SU-DHL-6 (cell line): Measurements from ENCODE around the gene IRF1.

ENCODE experiments used
- H2AFZ ChIP-seq: fragments of 200-600 bp; sonication (generic); 2 replicates; pipeline ENCODE4 v1.6.1; 2014; ENCODE audit warnings: low read depth, mild to moderate bottlenecking, moderate library complexity, mixed read lengths, antibody characterized with exemption, low read length; ENCODE audit not compliant: severe bottlenecking
- H3F3A ChIP-seq: fragments of 200-600 bp; shearing (Covaris generic); 2 replicates; pipeline ENCODE4 v1.6.0; 2016; ENCODE audit warnings: antibody characterized with exemption, mild to moderate bottlenecking; ENCODE audit not compliant: insufficient read depth
- H3K27ac ChIP-seq: fragments of 200-600 bp; sonication (generic); 2 replicates; pipeline ENCODE4 v1.5.1; 2016; ENCODE audit warnings: low read depth, mild to moderate bottlenecking, low read length, moderate library complexity, mixed read lengths
- H3K27me3 ChIP-seq: fragments of 200-600 bp; sonication (generic), shearing (Covaris generic); 2 replicates; pipeline ENCODE4 v1.6.0; 2014; ENCODE audit warnings: mild to moderate bottlenecking, low read length
- H3K36me3 ChIP-seq: fragments of 200-600 bp; sonication (generic); 2 replicates; pipeline ENCODE4 v1.6.1; 2014; ENCODE audit warnings: mild to moderate bottlenecking, low read length, mixed read lengths
- H3K4me2 ChIP-seq: fragments of 300-600, 200-600 bp; shearing (Covaris generic), sonication (generic); 2 replicates; pipeline ENCODE4 v1.6.0; 2014; ENCODE audit warnings: low read length, low read depth, mild to moderate bottlenecking; ENCODE audit not compliant: poor library complexity, severe bottlenecking
- H3K4me3 ChIP-seq: fragments of 200-600 bp; sonication (generic); 2 replicates; pipeline ENCODE4 v1.5.1; 2014; ENCODE audit warnings: antibody characterized with exemption, low read length, mild to moderate bottlenecking, mixed read lengths; ENCODE audit not compliant: insufficient read depth, poor library complexity, severe bottlenecking
- H3K79me2 ChIP-seq: fragments of 200-600 bp; sonication (generic); 2 replicates; pipeline ENCODE4 v1.6.1; 2014; ENCODE audit warnings: mild to moderate bottlenecking, low read length, moderate library complexity; ENCODE audit not compliant: insufficient read depth
- H3K9ac ChIP-seq: fragments of 200-600 bp; sonication (generic); 2 replicates; pipeline ENCODE4 v1.7.0; 2014; ENCODE audit warnings: mild to moderate bottlenecking, low read length
- H3K9me2 ChIP-seq: fragments of 200-600 bp; sonication (generic); replicated peaks from 2 replicates; pipeline ENCODE4 v1.6.1; 2014; ENCODE audit warnings: low read length; ENCODE audit not compliant: insufficient read depth
- H3K9me3 ChIP-seq: fragments of 200-600 bp; sonication (generic); 2 replicates; pipeline ENCODE4 v1.6.1; 2014; ENCODE audit warnings: low read length, mixed read lengths; ENCODE audit not compliant: insufficient read depth
- H4K20me1 ChIP-seq: fragments of 200-600 bp; sonication (generic); 2 replicates; pipeline ENCODE4 v1.6.1; 2014; ENCODE audit warnings: low read depth, mild to moderate bottlenecking, antibody characterized with exemption, low read length, moderate library complexity, mixed read lengths
- EZH2phosphoT487 ChIP-seq: fragments of 200-600 bp; sonication (generic), shearing (Covaris generic); conservative IDR thresholded peaks from 2 replicates; pipeline ENCODE4 v1.6.1; 2018; ENCODE audit warnings: mild to moderate bottlenecking, antibody characterized with exemption, low read length, moderate library complexity, mixed read lengths
- TF ChIP-seq, protein P1 (sequence below): fragments of 200-600 bp; sonication (generic); IDR thresholded peaks from one replicate; pipeline ENCODE4 v1.5.1; 2017; ENCODE audit warnings: antibody characterized with exemption, mild to moderate bottlenecking, low read length, moderate library complexity; ENCODE audit not compliant: insufficient read depth, poor library complexity, severe bottlenecking

Gene IRF1

DNA sequence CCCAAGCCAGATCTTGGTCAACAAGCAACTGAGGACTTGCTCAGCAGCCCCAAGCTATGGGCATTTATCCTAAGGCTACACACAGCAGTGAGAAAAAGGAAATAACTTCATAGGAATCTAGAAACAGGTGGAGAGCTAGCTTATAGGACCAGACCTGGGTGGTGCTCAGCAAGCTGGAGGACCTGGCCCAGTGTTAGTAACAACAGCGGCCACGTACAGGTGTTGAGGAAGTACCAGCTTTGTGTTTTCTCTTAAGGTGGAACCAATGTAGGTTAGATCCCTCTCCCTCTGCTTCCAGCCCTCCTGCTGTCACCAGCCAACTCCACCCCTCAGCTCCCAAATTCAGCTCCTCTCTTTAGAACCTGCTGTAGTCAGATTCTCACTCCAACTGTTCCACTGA, 43.4 kb downstream of the IRF1 start:
- Histone ChIP-seq H3K36me3 (no peaks in the 10 kb centered on the region), H3K27ac (no peak overlapping the region), H4K20me1 (no peaks in the 10 kb centered on the region), H3K4me3 (no peak overlapping the region), H3F3A (no peaks in the 10 kb centered on the region), H3K27me3 (no peaks in the 10 kb centered on the region), H3K9ac (no peak overlapping the region), H3K4me2 (no peak overlapping the region), H3K79me2 (no peaks in the 10 kb centered on the region), H3K9me3 (no peaks in the 10 kb centered on the region), H3K9me2 (no peaks in the 10 kb centered on the region), H2AFZ (no peak overlapping the region)
- TF ChIP-seq, protein P1, sequence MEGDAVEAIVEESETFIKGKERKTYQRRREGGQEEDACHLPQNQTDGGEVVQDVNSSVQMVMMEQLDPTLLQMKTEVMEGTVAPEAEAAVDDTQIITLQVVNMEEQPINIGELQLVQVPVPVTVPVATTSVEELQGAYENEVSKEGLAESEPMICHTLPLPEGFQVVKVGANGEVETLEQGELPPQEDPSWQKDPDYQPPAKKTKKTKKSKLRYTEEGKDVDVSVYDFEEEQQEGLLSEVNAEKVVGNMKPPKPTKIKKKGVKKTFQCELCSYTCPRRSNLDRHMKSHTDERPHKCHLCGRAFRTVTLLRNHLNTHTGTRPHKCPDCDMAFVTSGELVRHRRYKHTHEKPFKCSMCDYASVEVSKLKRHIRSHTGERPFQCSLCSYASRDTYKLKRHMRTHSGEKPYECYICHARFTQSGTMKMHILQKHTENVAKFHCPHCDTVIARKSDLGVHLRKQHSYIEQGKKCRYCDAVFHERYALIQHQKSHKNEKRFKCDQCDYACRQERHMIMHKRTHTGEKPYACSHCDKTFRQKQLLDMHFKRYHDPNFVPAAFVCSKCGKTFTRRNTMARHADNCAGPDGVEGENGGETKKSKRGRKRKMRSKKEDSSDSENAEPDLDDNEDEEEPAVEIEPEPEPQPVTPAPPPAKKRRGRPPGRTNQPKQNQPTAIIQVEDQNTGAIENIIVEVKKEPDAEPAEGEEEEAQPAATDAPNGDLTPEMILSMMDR: no peak
- TF ChIP-seq EZH2phosphoT487: no peak

DNA sequence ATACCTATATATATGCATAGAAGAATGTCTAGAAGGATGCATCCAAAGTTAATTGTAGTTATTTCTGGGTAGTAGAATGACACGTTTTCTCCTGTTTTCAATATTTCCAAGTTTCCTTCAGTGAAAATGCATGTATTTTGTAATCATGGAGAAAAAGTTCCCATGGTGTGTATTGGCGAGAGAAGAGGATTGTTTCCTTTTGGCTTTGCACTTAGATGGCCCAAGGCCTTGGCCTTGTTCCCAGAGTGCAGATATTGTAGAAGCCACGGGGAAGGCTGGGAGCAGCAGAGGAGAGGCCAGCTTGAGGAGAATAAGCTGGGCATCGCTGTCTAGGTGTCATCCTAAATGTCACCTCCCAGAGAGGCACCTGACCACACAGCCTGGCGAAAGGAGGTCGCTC, 44.0 kb downstream of the IRF1 start:
- no peaks in the 10 kb centered on the region for H3K36me3 ChIP-seq
- TF ChIP-seq, protein P1: no peak
- TF ChIP-seq EZH2phosphoT487: no peak
- H2AFZ ChIP-seq: no peak overlapping the region
- no peak overlapping the region for H3K4me2 ChIP-seq
- no peaks in the 10 kb centered on the region for H3K27me3 ChIP-seq
- H3K4me3 ChIP-seq: no peak overlapping the region
- H3K9me3 ChIP-seq: no peaks in the 10 kb centered on the region
- no peak overlapping the region for H3K9ac ChIP-seq
- no peaks in the 10 kb centered on the region for H3K79me2 ChIP-seq
- H4K20me1 ChIP-seq: no peaks in the 10 kb centered on the region
- no peak overlapping the region for H3K27ac ChIP-seq
- H3K9me2 ChIP-seq: no peaks in the 10 kb centered on the region
- no peaks in the 10 kb centered on the region for H3F3A ChIP-seq

DNA sequence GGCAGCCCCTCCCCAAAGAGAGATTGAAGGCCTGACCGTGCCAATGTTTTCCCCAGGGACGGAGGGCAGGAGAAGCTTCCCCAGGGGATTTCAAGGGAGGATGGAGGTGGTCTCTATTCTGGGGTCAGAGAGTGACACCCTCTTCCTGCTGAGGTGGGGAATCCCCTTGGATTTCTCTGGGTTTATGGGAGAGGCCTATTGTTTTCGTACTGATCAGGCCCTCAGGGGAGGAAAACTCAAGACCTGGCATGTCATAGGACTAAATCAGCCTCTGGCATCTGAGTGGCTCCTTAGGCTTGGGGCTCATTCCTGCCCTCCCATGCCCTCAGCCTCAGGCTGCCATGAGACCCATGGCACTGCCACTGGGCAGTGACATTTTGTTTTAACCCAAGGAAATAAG, 44.6 kb downstream of the IRF1 start:
- H3K36me3 ChIP-seq: no peaks in the 10 kb centered on the region
- H3K4me3 ChIP-seq: no peak overlapping the region
- H3K27ac ChIP-seq: no peak overlapping the region
- H3K27me3 ChIP-seq: no peaks in the 10 kb centered on the region
- H2AFZ ChIP-seq: no peak overlapping the region
- H3K4me2 ChIP-seq: no peak overlapping the region
- TF ChIP-seq, protein P1: no peak
- no peak for TF ChIP-seq EZH2phosphoT487
- H3K9me2 ChIP-seq: no peaks in the 10 kb centered on the region
- H3K79me2 ChIP-seq: no peaks in the 10 kb centered on the region
- no peaks in the 10 kb centered on the region for H3F3A ChIP-seq
- H3K9ac ChIP-seq: no peak overlapping the region
- no peaks in the 10 kb centered on the region for H3K9me3 ChIP-seq
- no peaks in the 10 kb centered on the region for H4K20me1 ChIP-seq

DNA sequence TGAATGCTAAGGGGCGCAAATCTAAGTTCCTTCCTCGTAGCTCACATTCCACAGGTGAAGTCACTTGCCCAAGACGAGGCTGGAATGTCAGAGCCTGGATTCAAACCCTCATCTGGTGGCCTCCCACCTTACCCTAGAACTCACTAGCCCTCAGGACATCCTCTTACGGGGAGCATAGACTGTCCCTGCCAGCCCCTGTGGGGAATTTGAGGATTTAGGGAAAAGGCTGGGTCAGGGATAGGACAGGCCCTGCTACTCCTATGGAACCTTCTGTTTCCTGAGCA, 45.0 kb downstream of the IRF1 start:
- Histone ChIP-seq H3K79me2 (no peaks in the 10 kb centered on the region), H4K20me1 (no peaks in the 10 kb centered on the region), H3K36me3 (no peaks in the 10 kb centered on the region), H2AFZ (no peak overlapping the region), H3F3A (no peaks in the 10 kb centered on the region), H3K9ac (no peak overlapping the region), H3K9me2 (no peaks in the 10 kb centered on the region), H3K4me3 (no peak overlapping the region), H3K27ac (no peak overlapping the region), H3K9me3 (no peaks in the 10 kb centered on the region), H3K27me3 (no peaks in the 10 kb centered on the region), H3K4me2 (no peak overlapping the region)
- TF ChIP-seq, protein P1: no peak
- TF ChIP-seq EZH2phosphoT487: no peak
